Esophagus squamous epithelium (tissue), 4 donors: ENCODE results near the gene CNDP2.
"Not testable (repeated sequence)": the region's sequence is repeated elsewhere in the genome, so short reads cannot be mapped to it uniquely, and the experiment has no call there.

Experiments
- POLR2A ChIP-seq, 4 donors: fragments of 450-650 bp; IDR thresholded peaks; one replicate each; pipeline ENCODE4 v1.6.1; 2017; ENCODE audit warnings: antibody characterized with exemption in 4 of 4, mild to moderate bottlenecking in 4 of 4, moderate library complexity in 3 of 4
- TF ChIP-seq, protein P1 (sequence below), 6 experiments: fragments of 450-650 bp in 4 of 6; fragments of 200-600 bp in 2 of 6; sonication (generic) in 2 of 6; IDR thresholded peaks; one replicate each; pipeline ENCODE4 v1.5.1; 2016 to 2019; ENCODE audit warnings: antibody characterized with exemption in 6 of 6, mild to moderate bottlenecking in 4 of 6, moderate library complexity in 4 of 6

DNA sequence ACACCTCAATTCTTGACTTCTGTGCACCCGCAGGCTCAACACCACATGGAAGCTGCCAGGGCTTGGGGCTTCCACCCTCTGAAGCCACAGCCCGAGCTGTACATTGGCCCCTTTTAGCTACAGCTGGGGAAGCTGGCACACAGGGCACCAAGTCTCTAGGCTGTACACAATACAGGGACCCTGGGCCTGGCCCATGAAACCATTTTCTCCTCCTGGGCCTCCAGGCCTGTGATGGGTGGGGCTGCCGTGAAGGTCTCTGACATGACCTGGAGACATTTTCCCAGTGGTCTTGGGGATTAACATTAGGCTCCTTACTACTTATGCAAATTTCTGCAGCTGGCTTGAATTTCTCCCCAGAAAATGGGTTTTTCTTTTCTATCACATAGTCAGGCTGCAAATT, 69.8 kb downstream of the CNDP2 start:
- TF ChIP-seq, protein P1, sequence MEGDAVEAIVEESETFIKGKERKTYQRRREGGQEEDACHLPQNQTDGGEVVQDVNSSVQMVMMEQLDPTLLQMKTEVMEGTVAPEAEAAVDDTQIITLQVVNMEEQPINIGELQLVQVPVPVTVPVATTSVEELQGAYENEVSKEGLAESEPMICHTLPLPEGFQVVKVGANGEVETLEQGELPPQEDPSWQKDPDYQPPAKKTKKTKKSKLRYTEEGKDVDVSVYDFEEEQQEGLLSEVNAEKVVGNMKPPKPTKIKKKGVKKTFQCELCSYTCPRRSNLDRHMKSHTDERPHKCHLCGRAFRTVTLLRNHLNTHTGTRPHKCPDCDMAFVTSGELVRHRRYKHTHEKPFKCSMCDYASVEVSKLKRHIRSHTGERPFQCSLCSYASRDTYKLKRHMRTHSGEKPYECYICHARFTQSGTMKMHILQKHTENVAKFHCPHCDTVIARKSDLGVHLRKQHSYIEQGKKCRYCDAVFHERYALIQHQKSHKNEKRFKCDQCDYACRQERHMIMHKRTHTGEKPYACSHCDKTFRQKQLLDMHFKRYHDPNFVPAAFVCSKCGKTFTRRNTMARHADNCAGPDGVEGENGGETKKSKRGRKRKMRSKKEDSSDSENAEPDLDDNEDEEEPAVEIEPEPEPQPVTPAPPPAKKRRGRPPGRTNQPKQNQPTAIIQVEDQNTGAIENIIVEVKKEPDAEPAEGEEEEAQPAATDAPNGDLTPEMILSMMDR (IDR thresholded peaks at IDR 0.05) = not testable (repeated sequence)
- TF ChIP-seq POLR2A (IDR thresholded peaks at IDR 0.05) = not testable (repeated sequence)
